ENCODE results near the gene DLG5. TPM values are rescaled to one million over a fixed set of nuclear protein-coding genes. Genes with fewer than 3 reads are reported as not detected.

Gene DLG5
- total RNA-seq, 4 donors from 2014 or later: 45.4 to 92.4 (median 61.2) TPM

DNA sequence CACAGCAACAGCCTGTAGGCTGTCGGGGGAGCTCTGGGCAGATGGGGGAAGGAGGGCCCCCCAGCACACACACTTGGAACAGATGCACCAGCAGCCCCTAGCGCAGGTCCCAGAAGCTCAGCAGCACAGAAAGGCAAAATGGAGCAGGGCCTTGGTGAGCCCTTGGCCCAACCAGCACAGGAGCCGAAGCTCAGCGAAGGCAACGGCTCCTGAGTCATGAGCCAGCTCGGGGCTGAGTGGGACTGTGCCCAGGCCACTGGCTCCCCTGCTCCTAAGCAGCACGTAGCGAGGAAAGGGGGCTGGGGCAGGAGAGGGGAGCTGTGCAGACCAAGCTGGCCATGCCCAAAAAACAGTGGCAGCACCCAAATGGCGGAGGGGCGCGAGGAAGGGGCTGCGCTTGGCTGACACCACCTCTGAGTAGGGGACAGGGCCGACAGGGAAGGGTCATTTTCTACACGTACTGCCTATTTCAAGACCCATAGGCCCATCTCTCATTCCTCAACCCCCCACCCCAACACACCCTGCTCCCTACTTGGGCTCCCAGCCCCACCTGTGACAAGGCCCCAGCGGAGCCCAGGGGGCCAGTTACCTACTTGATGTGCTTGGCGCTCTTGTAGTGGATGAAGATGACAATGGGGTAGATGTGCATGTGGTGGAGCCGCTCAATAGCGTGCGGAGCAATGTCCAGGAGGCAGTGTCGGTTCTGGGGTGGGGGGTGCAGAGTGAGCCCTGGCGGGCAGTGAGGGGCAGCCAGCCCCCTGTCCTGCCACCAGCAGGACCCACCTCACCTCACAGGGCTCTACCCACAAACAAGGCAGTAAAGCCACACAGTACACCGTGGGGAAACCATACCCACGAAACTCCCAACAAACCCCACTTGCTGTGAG lies 132.1 kb downstream of the DLG5 start:
- TF ChIP-seq, protein P1, sequence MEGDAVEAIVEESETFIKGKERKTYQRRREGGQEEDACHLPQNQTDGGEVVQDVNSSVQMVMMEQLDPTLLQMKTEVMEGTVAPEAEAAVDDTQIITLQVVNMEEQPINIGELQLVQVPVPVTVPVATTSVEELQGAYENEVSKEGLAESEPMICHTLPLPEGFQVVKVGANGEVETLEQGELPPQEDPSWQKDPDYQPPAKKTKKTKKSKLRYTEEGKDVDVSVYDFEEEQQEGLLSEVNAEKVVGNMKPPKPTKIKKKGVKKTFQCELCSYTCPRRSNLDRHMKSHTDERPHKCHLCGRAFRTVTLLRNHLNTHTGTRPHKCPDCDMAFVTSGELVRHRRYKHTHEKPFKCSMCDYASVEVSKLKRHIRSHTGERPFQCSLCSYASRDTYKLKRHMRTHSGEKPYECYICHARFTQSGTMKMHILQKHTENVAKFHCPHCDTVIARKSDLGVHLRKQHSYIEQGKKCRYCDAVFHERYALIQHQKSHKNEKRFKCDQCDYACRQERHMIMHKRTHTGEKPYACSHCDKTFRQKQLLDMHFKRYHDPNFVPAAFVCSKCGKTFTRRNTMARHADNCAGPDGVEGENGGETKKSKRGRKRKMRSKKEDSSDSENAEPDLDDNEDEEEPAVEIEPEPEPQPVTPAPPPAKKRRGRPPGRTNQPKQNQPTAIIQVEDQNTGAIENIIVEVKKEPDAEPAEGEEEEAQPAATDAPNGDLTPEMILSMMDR (IDR thresholded peaks at IDR 0.05): no peak
- no peak for TF ChIP-seq POLR2A (IDR thresholded peaks at IDR 0.05)
- H3K9me3 ChIP-seq: no peaks in the 10 kb centered on the region
- no peak overlapping the region for H3K27ac ChIP-seq
- no peaks in the 10 kb centered on the region for H3K27me3 ChIP-seq
- no peaks in the 10 kb centered on the region for H3K4me1 ChIP-seq
- WGBS, 2 donors: 95 to 96% methylated on average over 19 to 22 of the region's 23 CpGs
- peaks cover 64 to 86% of the 10 kb centered on the region in 2 donors for H3K36me3 ChIP-seq
- no peak for DNase-seq
- H3K4me3 ChIP-seq (replicated peaks in 1 of 3): no peak overlapping the region
- intact Hi-C loops (cut with DNase I): no loop called here

DNA sequence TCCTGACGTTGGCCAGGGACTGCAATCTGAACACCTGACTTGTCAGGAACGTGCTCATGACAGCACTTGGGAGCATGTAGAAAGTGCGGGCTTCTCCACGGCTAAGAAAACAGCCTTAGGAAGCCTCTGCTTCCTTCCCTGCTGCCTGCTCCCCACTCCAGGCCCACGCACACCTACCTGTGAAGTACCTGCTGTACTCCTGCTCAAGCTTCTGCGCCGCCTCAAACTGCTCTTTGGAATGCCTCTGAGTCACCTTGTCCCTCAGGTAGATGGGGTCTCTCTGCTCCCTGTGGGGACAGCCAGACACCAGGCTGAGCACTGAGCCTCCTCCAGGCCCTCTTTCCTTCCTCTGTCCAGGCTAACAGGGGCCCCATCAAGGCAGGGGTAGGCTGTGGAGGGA lies 132.7 kb downstream of the DLG5 start:
- H3K27me3 ChIP-seq: no peaks in the 10 kb centered on the region
- 45 to 61% methylated on average over 7 of the region's 7 CpGs for WGBS, 2 donors

GRCh38 chr10:77792155-77792554 lies 134.4 kb downstream of the DLG5 start:
- Histone ChIP-seq H3K27ac (no peak overlapping the region), H3K36me3 (peaks cover 54 to 70% of the 10 kb centered on the region in 2 donors), H3K9me3 (no peaks in the 10 kb centered on the region), H3K4me3 (replicated peaks in 1 of 3) (no peak overlapping the region), H3K4me1 (no peaks in the 10 kb centered on the region), H3K27me3 (no peaks in the 10 kb centered on the region)
- no peak for DNase-seq
- intact Hi-C loops (cut with DNase I): no loop called here
- TF ChIP-seq, protein P1 (IDR thresholded peaks at IDR 0.05): no peak
- TF ChIP-seq POLR2A (IDR thresholded peaks at IDR 0.05): no peak
- WGBS, 2 donors: 88 to 96% methylated on average over 12 of the region's 12 CpGs

More for the DNA sequence above, 132.7 kb downstream of the DLG5 start:
- H3K4me1 ChIP-seq: no peaks in the 10 kb centered on the region
- peak; percentile 79 to 86 for DNase-seq
- no peak for TF ChIP-seq POLR2A (IDR thresholded peaks at IDR 0.05)
- TF ChIP-seq, protein P1 (IDR thresholded peaks at IDR 0.05): no peak
- H3K9me3 ChIP-seq: no peaks in the 10 kb centered on the region
- H3K4me3 ChIP-seq (replicated peaks in 1 of 3): no peak overlapping the region
- H3K27ac ChIP-seq: no peak overlapping the region
- peaks cover 60 to 81% of the 10 kb centered on the region in 2 donors for H3K36me3 ChIP-seq
- intact Hi-C loops (cut with DNase I): no loop called here

DNA sequence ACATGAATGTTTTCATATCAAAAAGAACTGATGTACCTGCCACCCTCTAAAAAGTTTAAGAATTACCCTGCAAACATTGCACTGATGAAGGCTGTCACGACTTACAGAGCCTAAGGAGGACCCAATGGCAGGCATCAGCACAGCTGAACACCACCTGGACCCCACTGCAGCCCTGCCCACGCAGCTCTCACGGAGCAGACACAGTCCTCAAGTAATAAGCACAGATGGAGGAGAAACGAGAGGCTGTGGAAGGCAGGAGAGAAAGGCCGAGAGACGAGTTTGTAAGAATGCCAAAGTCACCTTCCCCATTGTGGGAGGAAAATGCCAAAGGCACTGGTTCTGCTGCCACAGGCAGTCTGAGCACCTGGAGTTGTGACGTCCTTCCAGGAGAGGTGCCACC lies 135.0 kb downstream of the DLG5 start:
- Histone ChIP-seq H3K4me1 (no peaks in the 10 kb centered on the region), H3K4me3 (replicated peaks in 1 of 3) (no peak overlapping the region), H3K36me3 (peaks cover 47 to 64% of the 10 kb centered on the region in 2 donors), H3K27me3 (no peaks in the 10 kb centered on the region), H3K9me3 (no peaks in the 10 kb centered on the region), H3K27ac (no peak overlapping the region)
- no peak for DNase-seq
- TF ChIP-seq POLR2A (IDR thresholded peaks at IDR 0.05): no peak
- TF ChIP-seq, protein P1 (IDR thresholded peaks at IDR 0.05): no peak
- 92% methylated on average over 7 of the region's 7 CpGs for WGBS, 2 donors
- intact Hi-C loops (cut with DNase I): no loop called here

- DNase-seq: no peak
- H3K4me3 ChIP-seq (replicated peaks in 1 of 3): no peak overlapping the region
- no peaks in the 10 kb centered on the region for H3K27me3 ChIP-seq
- no peaks in the 10 kb centered on the region for H3K9me3 ChIP-seq
- intact Hi-C loops (cut with DNase I): no loop called here
- H3K4me1 ChIP-seq: no peaks in the 10 kb centered on the region
- H3K36me3 ChIP-seq: peaks cover 32 to 48% of the 10 kb centered on the region in 2 donors
- no peak for TF ChIP-seq POLR2A (IDR thresholded peaks at IDR 0.05)
- TF ChIP-seq, protein P1 (IDR thresholded peaks at IDR 0.05): no peak
- 92 to 96% methylated on average over 7 of the region's 7 CpGs for WGBS, 2 donors
- H3K27ac ChIP-seq: no peak overlapping the region
These were observed 136.7 kb downstream of the DLG5 start for GRCh38 chr10:77789861-77790260.

All from thyroid gland (tissue), 4 donors.